Measurements from ENCODE around the gene BMERB1. TPM values are rescaled to one million over a fixed set of nuclear protein-coding genes. Genes with fewer than 3 reads are reported as not detected.
"Not testable (repeated sequence)": the region's sequence is repeated elsewhere in the genome, so short reads cannot be mapped to it uniquely, and the experiment has no call there.

Gene BMERB1
- total and polyA plus RNA-seq, 7 donors, result 26.6 to 133 (median 41.3) TPM

GRCh38 chr16:15403392-15403995 is 30.9 kb upstream of the BMERB1 start:
- no peaks in the 10 kb centered on the region for H3K9me3 ChIP-seq
- WGBS, 3 donors, result 94 to 97% (median 96%) methylated on average over 9 of the region's 9 CpGs
- intact Hi-C loops (cut with DNase I), result no loop called here
- H3K4me3 ChIP-seq, result no peak overlapping the region
- peaks cover 0 to 44% of the 10 kb centered on the region in 2 donors for H3K36me3 ChIP-seq (ENCODE audit: insufficient read depth in 1 of 2, low read depth in 1 of 2)
- TF ChIP-seq CTCF (IDR thresholded peaks at IDR 0.05), result no peak
- DNase-seq, result no peak
- no peaks in the 10 kb centered on the region for H3K27me3 ChIP-seq (ENCODE audit: insufficient read depth in 3 of 3, low read length in 2 of 3)
- H3K4me1 ChIP-seq, result peaks cover 17% of the 10 kb centered on the region
- ATAC-seq, result no peak
- H3K27ac ChIP-seq, result peak overlapping the region; percentile 90

GRCh38 chr16:15404091-15404490 is 30.3 kb upstream of the BMERB1 start:
- Histone ChIP-seq H3K4me1 (peaks cover 11% of the 10 kb centered on the region), H3K27ac (peak overlapping the region; percentile 90), H3K36me3 (ENCODE audit: insufficient read depth in 1 of 2, low read depth in 1 of 2) (peaks cover 0 to 47% of the 10 kb centered on the region in 2 donors)
- H3K27me3 ChIP-seq (ENCODE audit: insufficient read depth in 3 of 3, low read length in 2 of 3); H3K4me3 ChIP-seq; DNase-seq; intact Hi-C loops (cut with DNase I); H3K9me3 ChIP-seq: not testable (repeated sequence)
- peak in 3 of 4 donors; percentile 36 to 66 (median 66) for ATAC-seq
- 81 to 100% (median 95%) methylated on average over 3 of the region's 3 CpGs for WGBS, 3 donors

DNA sequence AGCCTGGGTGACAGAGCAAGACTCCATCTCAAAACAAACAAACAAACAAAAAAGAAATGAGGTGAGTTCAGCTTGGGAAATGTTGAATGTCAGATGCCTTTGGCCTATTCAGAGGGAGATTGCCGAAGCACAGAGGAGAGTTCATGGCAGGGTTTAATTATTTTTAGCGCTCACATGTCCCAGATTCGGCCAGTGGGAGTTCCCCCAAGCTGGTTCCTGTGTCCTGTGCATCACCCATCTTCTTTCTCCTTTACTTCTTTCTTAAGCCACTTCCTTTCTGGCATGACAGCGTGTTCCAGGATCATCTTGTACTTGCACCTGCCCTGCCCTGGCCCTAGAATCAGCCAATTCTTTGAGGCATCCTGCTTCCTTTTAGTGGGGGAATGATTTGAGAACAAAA is 29.6 kb upstream of the BMERB1 start:
- H3K9me3 ChIP-seq, result no peaks in the 10 kb centered on the region
- WGBS, 3 donors, result 10 to 28% (median 15%) methylated on average over 4 of the region's 4 CpGs
- ATAC-seq, result peak; percentile 92 to 96 (median 94)
- H3K4me1 ChIP-seq, result peaks cover 5% of the 10 kb centered on the region
- peak overlapping the region; percentile 90 for H3K27ac ChIP-seq
- no peak overlapping the region for H3K4me3 ChIP-seq
- peak; percentile 64 to 84 for DNase-seq
- H3K36me3 ChIP-seq (ENCODE audit: insufficient read depth in 1 of 2, low read depth in 1 of 2), result peaks cover 0 to 46% of the 10 kb centered on the region in 2 donors
- intact Hi-C loops (cut with DNase I), result no loop called here
- no peaks in the 10 kb centered on the region for H3K27me3 ChIP-seq (ENCODE audit: insufficient read depth in 3 of 3, low read length in 2 of 3)
- no peak for TF ChIP-seq CTCF (IDR thresholded peaks at IDR 0.05)

GRCh38 chr16:15407756-15408155 is 26.6 kb upstream of the BMERB1 start:
- WGBS, 3 donors, result 72 to 83% (median 79%) methylated on average over 4 of the region's 4 CpGs
- intact Hi-C loops (cut with DNase I); DNase-seq; H3K4me3 ChIP-seq; ATAC-seq; H3K4me1 ChIP-seq; H3K9me3 ChIP-seq; H3K27me3 ChIP-seq (ENCODE audit: insufficient read depth in 3 of 3, low read length in 2 of 3): not testable (repeated sequence)
- H3K27ac ChIP-seq, result peak overlapping the region; percentile 61
- H3K36me3 ChIP-seq (ENCODE audit: insufficient read depth in 1 of 2, low read depth in 1 of 2), result peaks cover 0 to 21% of the 10 kb centered on the region in 2 donors

GRCh38 chr16:15409476-15409875 is 24.9 kb upstream of the BMERB1 start:
- ATAC-seq; H3K9me3 ChIP-seq; DNase-seq; H3K4me3 ChIP-seq; H3K27ac ChIP-seq; intact Hi-C loops (cut with DNase I); H3K4me1 ChIP-seq; H3K27me3 ChIP-seq (ENCODE audit: insufficient read depth in 3 of 3, low read length in 2 of 3): not testable (repeated sequence)
- peaks cover 0 to 17% of the 10 kb centered on the region in 2 donors for H3K36me3 ChIP-seq (ENCODE audit: insufficient read depth in 1 of 2, low read depth in 1 of 2)
- WGBS, 3 donors, result 89 to 95% (median 91%) methylated on average over 6 of the region's 6 CpGs

- 22 to 42% (median 26%) methylated on average over 3 of the region's 3 CpGs for WGBS, 3 donors
- no peak for TF ChIP-seq CTCF (IDR thresholded peaks at IDR 0.05)
- H3K4me1 ChIP-seq, result peaks cover 12% of the 10 kb centered on the region
- H3K4me3 ChIP-seq, result no peak overlapping the region
- ATAC-seq (peak in 3 of 4 donors; percentile 30 to 48 (median 41)), DNase-seq (no peak)
- H3K27ac ChIP-seq, result peak overlapping the region; percentile 60
- H3K9me3 ChIP-seq, result no peaks in the 10 kb centered on the region
- H3K36me3 ChIP-seq (ENCODE audit: insufficient read depth in 1 of 2, low read depth in 1 of 2), result no peaks in the 10 kb centered on the region
- intact Hi-C loops (cut with DNase I), result no loop called here
- no peaks in the 10 kb centered on the region for H3K27me3 ChIP-seq (ENCODE audit: insufficient read depth in 3 of 3, low read length in 2 of 3)
These were observed 18.8 kb upstream of the BMERB1 start for GRCh38 chr16:15415511-15415985.
